Endothelial cell of umbilical vein (primary cell): ENCODE measurements around the gene CTNND1. TPM values are rescaled to one million over a fixed set of nuclear protein-coding genes. Genes with fewer than 3 reads are reported as not detected.

Source experiments
- BruUV-seq: library from RNA; stranded (reverse); fragments of 400-500 nt; replicated peaks from 2 replicates; lab custom pipeline; 2021; lab: Mats Ljungman, UMichigan
- CTCF ChIA-PET: fragments of 300-600, 350-600 bp; sonication (Branson Sonifier 250); formaldehyde crosslinking; loops from one replicate; lab custom pipeline; 2021; ENCODE audit warnings: antibody characterized with exemption, inconsistent platforms; lab: Charles Lee
- POLR2A ChIA-PET: fragments of 300-600, 350-600 bp; sonication (Branson Sonifier 250); formaldehyde crosslinking; loops from one replicate; lab custom pipeline; 2021; ENCODE audit warnings: antibody characterized with exemption, inconsistent platforms; lab: Charles Lee
- DNase-seq: peaks from one replicate; pipeline ENCODE4 v3.0.0-alpha.2; 2011; ENCODE audit warnings: low read depth, low spot score
- FAIRE-seq: peaks from 2 replicates; lab custom pipeline; 2011; peaks lifted over from hg19 to GRCh38; lab: Jason Lieb, UNC
- H2AFZ ChIP-seq: 2 replicates; pipeline ENCODE4 v1.6.0; 2012; ENCODE audit warnings: low read depth, low read length, control low read depth, inconsistent platforms
- H3K27ac ChIP-seq: 2 replicates; pipeline ENCODE4 v1.5.1; 2011; ENCODE audit warnings: low read depth, mild to moderate bottlenecking, control low read depth, low read length, moderate library complexity; ENCODE audit not compliant: insufficient read depth
- H3K27me3 ChIP-seq, 2 experiments: 2 replicates each; pipeline versions ENCODE4 v1.6.0 to v1.6.1; 2011; ENCODE audit warnings: low read length in 2 of 2, mixed read lengths in 1 of 2; ENCODE audit not compliant: control insufficient read depth in 2 of 2, insufficient read depth in 2 of 2
- H3K36me3 ChIP-seq, 2 experiments: 2 replicates in 1 of 2; 3 replicates in 1 of 2; pipeline ENCODE4 v1.5.1; 2011; ENCODE audit warnings: low read length in 2 of 2, mild to moderate bottlenecking in 1 of 2, moderate library complexity in 1 of 2; ENCODE audit not compliant: control insufficient read depth in 2 of 2, insufficient read depth in 2 of 2; ENCODE audit errors: extremely low read depth in 1 of 2
- H3K4me1 ChIP-seq: 3 replicates; pipeline ENCODE4 v1.5.1; 2011; ENCODE audit warnings: mild to moderate bottlenecking, low read length; ENCODE audit not compliant: control insufficient read depth, insufficient read depth; ENCODE audit errors: extremely low read depth
- H3K4me2 ChIP-seq: 2 replicates; pipeline ENCODE4 v1.6.1; 2011; ENCODE audit warnings: low read length, control low read depth, mixed read lengths; ENCODE audit not compliant: insufficient read depth
- H3K4me3 ChIP-seq, 3 experiments: fragments of 200-600 bp in 1 of 3; sonication (generic), shearing (Covaris generic) in 1 of 3; replicated peaks in 1 of 3; 2 replicates each; pipeline ENCODE4 v1.5.1; 2011 to 2016; ENCODE audit warnings: control low read depth in 3 of 3, low read length in 3 of 3, mild to moderate bottlenecking in 2 of 3, inconsistent platforms in 1 of 3, low read depth in 1 of 3, moderate library complexity in 1 of 3; ENCODE audit not compliant: insufficient read depth in 1 of 3
- H3K79me2 ChIP-seq: 2 replicates; pipeline ENCODE4 v1.6.0; 2012; ENCODE audit warnings: low read length, inconsistent platforms; ENCODE audit not compliant: control insufficient read depth, insufficient read depth
- H3K9ac ChIP-seq: replicated peaks from 2 replicates; pipeline ENCODE3; 2011; ENCODE audit warnings: low read length, control low read depth; ENCODE audit not compliant: insufficient read depth; ENCODE audit errors: extremely low read depth
- H3K9me1 ChIP-seq: replicated peaks from 3 replicates; pipeline ENCODE4 v1.6.0; 2011; ENCODE audit warnings: mild to moderate bottlenecking, low read length; ENCODE audit not compliant: control insufficient read depth, insufficient read depth; ENCODE audit errors: extremely low read depth
- H3K9me3 ChIP-seq: replicated peaks from 2 replicates; pipeline ENCODE4 v1.5.1; 2012; ENCODE audit warnings: low read length, inconsistent platforms; ENCODE audit not compliant: control insufficient read depth, insufficient read depth
- H4K20me1 ChIP-seq: replicated peaks from 2 replicates; pipeline ENCODE3; 2011; ENCODE audit warnings: mild to moderate bottlenecking, low read length; ENCODE audit not compliant: control insufficient read depth, insufficient read depth; ENCODE audit errors: extremely low read depth
- FOS ChIP-seq: IDR thresholded peaks from 2 replicates; pipeline ENCODE4 v1.6.1; 2011; ENCODE audit warnings: mild to moderate bottlenecking, low read length, moderate library complexity, borderline replicate concordance; ENCODE audit not compliant: insufficient read depth
- GATA2 ChIP-seq: IDR thresholded peaks from 2 replicates; pipeline ENCODE4 v1.7.0; 2011; ENCODE audit warnings: low read depth, mild to moderate bottlenecking, moderate library complexity, mixed read lengths, low read length; ENCODE audit not compliant: insufficient read length, insufficient read depth
- JUN ChIP-seq: IDR thresholded peaks from 2 replicates; pipeline ENCODE4 v1.6.1; 2011; ENCODE audit warnings: borderline replicate concordance, low read depth; ENCODE audit not compliant: insufficient read length, insufficient read depth
- POLR2A ChIP-seq: IDR thresholded peaks from 2 replicates; pipeline ENCODE4 v1.6.1; 2012; ENCODE audit warnings: low read depth, mild to moderate bottlenecking, control low read depth, low read length
- POLR2AphosphoS5 ChIP-seq: IDR thresholded peaks from 2 replicates; pipeline ENCODE4 v1.6.1; 2012; ENCODE audit warnings: low read depth, mild to moderate bottlenecking, control low read depth, low read length, moderate library complexity; ENCODE audit not compliant: insufficient read depth
- dilution Hi-C: fragments of 300-500 bp; cut with MboI; formaldehyde crosslinking; loops from one replicate; pipeline ENCODE4 v1.15.0; 2019; ENCODE audit warnings: low sequenced_read_pairs; ENCODE audit not compliant: extremely low pct_ligation_motif_present
- intact Hi-C: fragments of 100-400 bp; cut with micrococcal nuclease; formaldehyde crosslinking; loops from one replicate; pipeline ENCODE4 v1.10.0; 2022
- polyA plus RNA-seq, 4 experiments: library from polyadenylated mRNA; depleted of rRNA in 3 of 4; stranded (reverse) in 3 of 4; unstranded in 1 of 4; fragments of >200 nt; gene quantifications; 2 replicates each; pipeline versions ENCODE4 v1.2.1 to v1.2.3, GENCODE V29; 2011 to 2012; ENCODE audit warnings: missing spikeins in 1 of 4
- total RNA-seq: library from RNA; stranded (reverse); gene quantifications from 2 replicates; pipeline ENCODE4 v1.2.3, GENCODE V29; 2021
- TF ChIP-seq, protein P1 (sequence below), 2 donors: IDR thresholded peaks; 1 replicate in 1 of 2; 2 replicates in 1 of 2; pipeline ENCODE4 v1.5.1; 2011; ENCODE audit warnings: low read length in 2 of 2, mild to moderate bottlenecking in 2 of 2, moderate library complexity in 2 of 2, control low read depth in 1 of 2, inconsistent platforms in 1 of 2, low read depth in 1 of 2; ENCODE audit not compliant: insufficient read depth in 1 of 2; ENCODE audit errors: extremely low read depth in 1 of 2
- TF ChIP-seq, protein P2 (sequence below): IDR thresholded peaks from 2 replicates; pipeline ENCODE4 v1.6.1; 2011; ENCODE audit not compliant: insufficient read depth, insufficient read length

CTNND1 gene
- total and polyA plus RNA-seq, 2 donors (not counting 3 experiments of a cell fraction or from before 2014, with no cell fraction given) = 152 to 268 TPM

DNA sequence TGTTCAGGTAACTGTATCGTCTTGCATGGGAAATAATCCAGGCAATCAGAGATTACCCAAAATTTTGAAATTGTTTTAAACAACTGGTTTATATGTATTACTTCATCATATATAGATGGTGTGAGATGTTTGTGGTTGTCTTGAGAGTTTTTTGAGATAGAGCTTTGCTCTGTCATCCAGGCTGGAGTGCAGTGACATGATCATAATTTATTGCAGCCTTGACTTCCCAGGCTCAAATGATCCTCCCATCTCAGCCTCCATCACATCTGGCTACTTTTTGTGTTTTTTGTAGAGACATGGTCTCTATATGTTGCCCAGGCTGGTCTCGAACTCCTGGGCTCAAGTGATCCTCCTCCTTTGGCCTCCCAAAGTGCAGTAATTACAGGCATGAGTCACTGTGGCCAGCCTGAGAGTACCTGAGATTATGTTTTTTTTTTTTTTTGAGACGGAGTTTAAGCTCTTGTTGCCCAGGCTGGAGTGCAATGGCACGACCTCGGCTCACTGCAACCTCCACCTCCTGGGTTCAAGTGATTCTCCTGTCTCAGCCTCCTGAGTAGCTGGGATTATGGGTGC lies 11.5 kb downstream of the CTNND1 start:
- Histone ChIP-seq H3K9me3 (no peaks in the 10 kb centered on the region), H3K79me2 (peaks cover 96% of the 10 kb centered on the region), H2AFZ (no peak overlapping the region), H3K27me3 (no peaks in the 10 kb centered on the region), H3K4me1 (peaks cover 67% of the 10 kb centered on the region), H3K4me3 (no peak overlapping the region), H3K36me3 (peaks cover 0 to 3% of the 10 kb centered on the region in 2 experiments), H3K9me1 (no peaks in the 10 kb centered on the region), H3K9ac (no peak overlapping the region), H3K27ac (no peak overlapping the region), H4K20me1 (peaks cover 8% of the 10 kb centered on the region), H3K4me2 (no peak overlapping the region)
- DNase-seq (no peak), FAIRE-seq (no peak)
- POLR2A ChIA-PET = no interaction called here
- CTCF ChIA-PET = interaction anchor here (1.0 to 8.1 kb wide), 4 partner anchors 10 to 27 kb away, joined by 3 to 123 read pairs (median 22); no protein-coding TSS in a partner anchor
- intact Hi-C loops (no loop called here), dilution Hi-C loops (no loop called here)
- no TSS peak for BruUV-seq
- TF ChIP-seq, protein P1, sequence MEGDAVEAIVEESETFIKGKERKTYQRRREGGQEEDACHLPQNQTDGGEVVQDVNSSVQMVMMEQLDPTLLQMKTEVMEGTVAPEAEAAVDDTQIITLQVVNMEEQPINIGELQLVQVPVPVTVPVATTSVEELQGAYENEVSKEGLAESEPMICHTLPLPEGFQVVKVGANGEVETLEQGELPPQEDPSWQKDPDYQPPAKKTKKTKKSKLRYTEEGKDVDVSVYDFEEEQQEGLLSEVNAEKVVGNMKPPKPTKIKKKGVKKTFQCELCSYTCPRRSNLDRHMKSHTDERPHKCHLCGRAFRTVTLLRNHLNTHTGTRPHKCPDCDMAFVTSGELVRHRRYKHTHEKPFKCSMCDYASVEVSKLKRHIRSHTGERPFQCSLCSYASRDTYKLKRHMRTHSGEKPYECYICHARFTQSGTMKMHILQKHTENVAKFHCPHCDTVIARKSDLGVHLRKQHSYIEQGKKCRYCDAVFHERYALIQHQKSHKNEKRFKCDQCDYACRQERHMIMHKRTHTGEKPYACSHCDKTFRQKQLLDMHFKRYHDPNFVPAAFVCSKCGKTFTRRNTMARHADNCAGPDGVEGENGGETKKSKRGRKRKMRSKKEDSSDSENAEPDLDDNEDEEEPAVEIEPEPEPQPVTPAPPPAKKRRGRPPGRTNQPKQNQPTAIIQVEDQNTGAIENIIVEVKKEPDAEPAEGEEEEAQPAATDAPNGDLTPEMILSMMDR (IDR thresholded peaks at IDR 0.05; ENCODE audit: extremely low read depth in 1 of 2, insufficient read depth in 1 of 2, low read depth in 1 of 2, low read length in 2 of 2) = no peak
- TF ChIP-seq POLR2A = no peak
- TF ChIP-seq POLR2AphosphoS5 = no peak
- TF ChIP-seq, protein P2, sequence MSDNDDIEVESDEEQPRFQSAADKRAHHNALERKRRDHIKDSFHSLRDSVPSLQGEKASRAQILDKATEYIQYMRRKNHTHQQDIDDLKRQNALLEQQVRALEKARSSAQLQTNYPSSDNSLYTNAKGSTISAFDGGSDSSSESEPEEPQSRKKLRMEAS = no peak
- TF ChIP-seq JUN = no peak
- TF ChIP-seq FOS = no peak
- no peak for TF ChIP-seq GATA2
